ENCODE results near the gene CFAP45.

Gene CFAP45

DNA sequence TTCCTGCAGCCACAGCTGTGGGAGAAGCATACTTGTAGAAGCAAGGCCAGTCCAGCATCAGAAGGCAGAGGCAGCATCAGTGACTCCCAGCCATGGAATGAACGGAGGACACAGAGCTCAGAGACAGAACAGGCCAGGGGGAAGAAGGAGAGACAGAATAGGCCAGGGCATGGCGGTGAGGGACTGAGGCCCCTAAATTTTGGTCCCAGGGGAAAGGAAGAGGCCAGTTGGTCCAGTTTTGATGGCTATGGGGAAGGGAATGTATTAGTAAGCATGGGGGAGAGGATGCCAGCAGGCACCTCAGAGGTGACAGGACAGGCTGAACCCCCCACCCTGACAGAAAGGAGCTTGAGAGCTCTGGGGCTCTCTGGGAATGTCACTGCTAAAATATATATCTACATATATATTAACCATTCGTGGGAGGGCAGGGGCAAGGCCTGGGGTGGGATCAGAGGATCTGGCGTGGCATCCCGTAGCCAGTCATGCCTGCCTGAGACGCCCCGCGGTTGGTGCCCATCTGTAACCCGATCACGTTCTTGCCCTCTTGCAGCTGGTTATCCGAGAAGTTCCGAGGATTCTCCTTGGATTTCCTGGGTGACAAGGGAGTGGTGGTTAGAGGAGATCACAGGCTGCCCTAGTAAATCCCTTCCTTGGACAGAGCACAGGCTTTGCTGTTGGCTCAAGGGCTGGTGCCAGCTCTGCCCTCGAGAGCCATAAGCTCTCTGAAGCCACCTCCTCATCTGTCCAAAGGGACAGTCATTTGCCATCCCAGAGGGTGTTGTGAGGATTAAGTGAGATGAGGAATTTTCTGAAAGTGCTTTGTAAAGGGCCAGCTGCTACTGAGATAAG is 18.6 kb upstream of the CFAP45 start:
- TF ChIP-seq SIN3A (IDR thresholded peaks at IDR 0.05; ENCODE audit: borderline replicate concordance, insufficient read depth, low read length) (no peak), POLR2AphosphoS5 (IDR thresholded peaks at IDR 0.05; ENCODE audit: low read depth, low read length) (no peak), TAF1 (IDR thresholded peaks at IDR 0.05; ENCODE audit: borderline replicate concordance, insufficient read depth, low read length) (no peak), FOXP2 (optimal IDR thresholded peaks at IDR 0.05; ENCODE audit: borderline replicate concordance, extremely low read depth, extremely low read length, insufficient read depth) (no peak)
- TF ChIP-seq, protein P1, sequence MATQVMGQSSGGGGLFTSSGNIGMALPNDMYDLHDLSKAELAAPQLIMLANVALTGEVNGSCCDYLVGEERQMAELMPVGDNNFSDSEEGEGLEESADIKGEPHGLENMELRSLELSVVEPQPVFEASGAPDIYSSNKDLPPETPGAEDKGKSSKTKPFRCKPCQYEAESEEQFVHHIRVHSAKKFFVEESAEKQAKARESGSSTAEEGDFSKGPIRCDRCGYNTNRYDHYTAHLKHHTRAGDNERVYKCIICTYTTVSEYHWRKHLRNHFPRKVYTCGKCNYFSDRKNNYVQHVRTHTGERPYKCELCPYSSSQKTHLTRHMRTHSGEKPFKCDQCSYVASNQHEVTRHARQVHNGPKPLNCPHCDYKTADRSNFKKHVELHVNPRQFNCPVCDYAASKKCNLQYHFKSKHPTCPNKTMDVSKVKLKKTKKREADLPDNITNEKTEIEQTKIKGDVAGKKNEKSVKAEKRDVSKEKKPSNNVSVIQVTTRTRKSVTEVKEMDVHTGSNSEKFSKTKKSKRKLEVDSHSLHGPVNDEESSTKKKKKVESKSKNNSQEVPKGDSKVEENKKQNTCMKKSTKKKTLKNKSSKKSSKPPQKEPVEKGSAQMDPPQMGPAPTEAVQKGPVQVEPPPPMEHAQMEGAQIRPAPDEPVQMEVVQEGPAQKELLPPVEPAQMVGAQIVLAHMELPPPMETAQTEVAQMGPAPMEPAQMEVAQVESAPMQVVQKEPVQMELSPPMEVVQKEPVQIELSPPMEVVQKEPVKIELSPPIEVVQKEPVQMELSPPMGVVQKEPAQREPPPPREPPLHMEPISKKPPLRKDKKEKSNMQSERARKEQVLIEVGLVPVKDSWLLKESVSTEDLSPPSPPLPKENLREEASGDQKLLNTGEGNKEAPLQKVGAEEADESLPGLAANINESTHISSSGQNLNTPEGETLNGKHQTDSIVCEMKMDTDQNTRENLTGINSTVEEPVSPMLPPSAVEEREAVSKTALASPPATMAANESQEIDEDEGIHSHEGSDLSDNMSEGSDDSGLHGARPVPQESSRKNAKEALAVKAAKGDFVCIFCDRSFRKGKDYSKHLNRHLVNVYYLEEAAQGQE (IDR thresholded peaks at IDR 0.05; ENCODE audit: insufficient read depth in 1 of 2, low read depth in 2 of 2, low read length in 2 of 2) = no peak

DNA sequence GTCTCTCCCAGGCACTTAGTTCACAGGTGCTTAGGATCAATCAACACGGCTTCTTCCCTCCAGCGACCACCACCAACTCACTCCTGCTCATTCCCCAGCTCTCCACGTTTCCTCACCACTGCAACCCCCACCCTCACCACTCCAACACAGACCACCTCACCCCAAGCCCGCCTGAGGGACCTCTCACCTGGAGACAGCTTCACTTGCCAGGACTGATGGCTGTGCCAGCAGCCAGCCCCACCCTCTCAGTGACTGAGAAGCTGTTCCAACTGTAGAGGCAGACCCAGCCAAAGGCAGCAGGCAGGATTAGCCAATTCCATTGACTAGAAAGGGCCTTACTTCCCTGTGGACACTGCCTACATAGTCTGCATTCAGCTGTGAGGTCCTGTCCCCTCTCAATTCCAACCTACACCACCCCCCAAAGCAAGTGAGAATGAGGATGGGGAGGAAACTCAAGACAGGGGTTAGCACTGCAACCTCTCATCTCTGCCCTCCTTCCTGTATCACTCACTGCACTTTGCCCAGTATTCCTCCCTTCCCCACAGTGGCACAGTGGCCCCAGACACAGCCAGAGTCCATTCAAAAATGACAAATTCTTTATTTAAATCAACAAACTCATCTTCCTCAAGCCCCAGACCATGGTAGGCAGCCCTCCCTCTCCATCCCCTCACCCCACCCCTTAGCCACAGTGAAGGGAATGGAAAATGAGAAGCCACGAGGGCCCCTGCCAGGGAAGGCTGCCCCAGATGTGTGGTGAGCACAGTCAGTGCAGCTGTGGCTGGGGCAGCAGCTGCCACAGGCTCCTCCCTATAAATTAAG is 17.8 kb upstream of the CFAP45 start:
- TF ChIP-seq SIN3A (IDR thresholded peaks at IDR 0.05; ENCODE audit: borderline replicate concordance, insufficient read depth, low read length) (no peak), FOXP2 (optimal IDR thresholded peaks at IDR 0.05; ENCODE audit: borderline replicate concordance, extremely low read depth, extremely low read length, insufficient read depth) (no peak), TAF1 (IDR thresholded peaks at IDR 0.05; ENCODE audit: borderline replicate concordance, insufficient read depth, low read length) (no peak), POLR2AphosphoS5 (IDR thresholded peaks at IDR 0.05; ENCODE audit: low read depth, low read length) (no peak)
- TF ChIP-seq, protein P1 (IDR thresholded peaks at IDR 0.05; ENCODE audit: insufficient read depth in 1 of 2, low read depth in 2 of 2, low read length in 2 of 2) = no peak

DNA sequence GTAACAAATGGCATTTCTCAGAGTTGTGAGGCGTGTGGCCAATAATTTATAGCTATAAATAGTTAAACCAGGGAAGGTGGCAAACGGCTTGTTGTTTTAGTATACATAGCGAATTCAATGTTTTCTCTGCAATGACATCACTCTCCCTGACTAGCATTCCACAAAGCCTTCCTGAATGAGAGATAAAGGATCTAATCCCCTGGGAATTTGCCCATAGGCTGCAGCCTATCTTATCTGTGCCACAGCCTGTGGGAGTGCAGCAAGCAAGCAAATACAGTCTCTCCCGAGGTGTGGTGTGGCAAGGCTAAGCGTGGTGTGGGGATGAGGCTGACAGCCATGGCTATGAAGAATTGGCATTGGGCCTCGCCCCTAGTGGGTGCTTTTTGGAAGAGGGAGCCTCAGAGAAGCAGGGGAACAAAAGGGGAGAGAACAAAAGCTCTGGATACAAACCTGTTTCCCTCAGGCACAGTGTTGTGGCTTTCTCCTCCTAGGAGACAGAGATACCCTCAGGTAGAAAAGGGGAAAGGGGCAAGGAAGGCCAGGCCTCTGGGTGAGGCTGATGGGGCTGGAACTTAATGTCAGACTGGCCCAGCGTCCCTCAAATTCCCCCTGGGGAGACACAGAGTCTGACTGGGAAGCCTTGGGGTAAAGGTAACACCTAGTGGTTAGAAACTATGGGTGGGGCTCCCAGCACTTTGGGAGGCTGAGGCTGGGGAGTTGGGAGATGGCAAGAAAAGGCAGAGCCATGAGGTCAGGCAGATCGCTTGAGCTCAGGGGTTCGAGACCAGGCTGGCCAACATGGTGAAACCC is 16.5 kb upstream of the CFAP45 start:
- TF ChIP-seq FOXP2 (optimal IDR thresholded peaks at IDR 0.05; ENCODE audit: borderline replicate concordance, extremely low read depth, extremely low read length, insufficient read depth) (no peak), TAF1 (IDR thresholded peaks at IDR 0.05; ENCODE audit: borderline replicate concordance, insufficient read depth, low read length) (no peak), POLR2AphosphoS5 (IDR thresholded peaks at IDR 0.05; ENCODE audit: low read depth, low read length) (no peak), SIN3A (IDR thresholded peaks at IDR 0.05; ENCODE audit: borderline replicate concordance, insufficient read depth, low read length) (no peak)
- TF ChIP-seq, protein P1 (IDR thresholded peaks at IDR 0.05; ENCODE audit: insufficient read depth in 1 of 2, low read depth in 2 of 2, low read length in 2 of 2) = no peak

DNA sequence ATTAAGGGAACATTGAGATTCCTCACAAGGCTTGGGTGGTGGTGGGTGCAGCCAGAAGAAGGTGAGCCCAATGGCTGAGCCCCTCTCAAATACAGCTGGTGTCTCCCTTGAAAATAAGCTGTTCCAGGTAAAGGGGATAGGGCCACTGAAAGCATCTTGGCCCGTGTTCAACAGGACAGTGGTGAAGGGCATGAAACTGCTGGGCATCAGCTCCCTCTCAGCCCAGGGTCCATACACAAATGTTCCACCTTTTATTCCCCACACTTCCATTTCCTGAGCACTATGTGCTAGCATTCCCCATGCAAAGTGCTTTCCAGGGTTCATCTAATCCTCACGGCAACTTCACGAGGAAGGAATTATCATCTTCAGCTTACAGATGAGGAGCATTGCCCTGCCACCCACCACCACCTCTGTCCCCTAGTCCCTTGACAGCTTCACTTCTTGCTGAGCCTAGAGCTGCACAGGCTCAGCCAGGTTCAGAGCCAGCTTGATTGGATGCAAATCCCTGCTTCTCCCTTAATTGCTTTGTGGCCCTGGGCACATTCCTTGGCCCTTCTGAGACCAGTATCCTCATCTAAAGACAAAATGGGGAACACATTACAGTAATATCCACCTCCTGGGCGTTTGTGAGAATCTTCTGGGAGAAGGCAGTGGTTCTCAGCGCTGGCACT is 15.7 kb upstream of the CFAP45 start:
- TF ChIP-seq, protein P1 (IDR thresholded peaks at IDR 0.05; ENCODE audit: insufficient read depth in 1 of 2, low read depth in 2 of 2, low read length in 2 of 2) = no peak
- TF ChIP-seq POLR2AphosphoS5 (IDR thresholded peaks at IDR 0.05; ENCODE audit: low read depth, low read length) (no peak), SIN3A (IDR thresholded peaks at IDR 0.05; ENCODE audit: borderline replicate concordance, insufficient read depth, low read length) (no peak), FOXP2 (optimal IDR thresholded peaks at IDR 0.05; ENCODE audit: borderline replicate concordance, extremely low read depth, extremely low read length, insufficient read depth) (no peak), TAF1 (IDR thresholded peaks at IDR 0.05; ENCODE audit: borderline replicate concordance, insufficient read depth, low read length) (no peak)
